Lower leg skin (tissue), 4 donors: ENCODE results near the gene MEIS2. TPM values are rescaled to one million over a fixed set of nuclear protein-coding genes. Genes with fewer than 3 reads are reported as not detected.

Experiments used
- DNase-seq, 2 donors: peaks; one replicate each; pipeline ENCODE4 v3.0.0-alpha.2; 2019; ENCODE audit warnings: low spot score in 2 of 2
- H3K4me3 ChIP-seq: fragments of 200-600 bp; sonication (generic); 2 replicates; pipeline ENCODE4 v1.5.1; 2017; ENCODE audit warnings: mild to moderate bottlenecking, low read depth; ENCODE audit not compliant: poor library complexity, severe bottlenecking
- POLR2A ChIP-seq, 2 donors: fragments of 450-650 bp; IDR thresholded peaks; one replicate each; pipeline ENCODE4 v1.6.1; 2016 to 2017; ENCODE audit warnings: antibody characterized with exemption in 2 of 2, mild to moderate bottlenecking in 1 of 2, moderate library complexity in 1 of 2
- WGBS, 2 donors: methylation state at CpG; one replicate each; pipeline ENCODE4 v1.1.5; 2018; 5-methylcytosine and 5-hydroxymethylcytosine counted together
- intact Hi-C: fragments of 100-400 bp; cut with DNase I; formaldehyde crosslinking; loops from one replicate; pipeline ENCODE4 v1.15.0; 2023; ENCODE audit warnings: low total_unique reads
- total RNA-seq, 4 donors: library from RNA; depleted of rRNA; stranded (reverse); fragments of >200 nt; gene quantifications; one replicate each; pipeline ENCODE4 v1.1.0, GENCODE V29; 2016
- TF ChIP-seq, protein P1 (sequence below), 3 donors: fragments of 450-650 bp; IDR thresholded peaks; one replicate each; pipeline ENCODE4 v1.5.1; 2016; ENCODE audit warnings: antibody characterized with exemption in 3 of 3, mild to moderate bottlenecking in 3 of 3, moderate library complexity in 2 of 3

The MEIS2 gene
- total RNA-seq, 4 donors from 2014 or later: 12.9 to 18.5 (median 15.8) TPM

DNA sequence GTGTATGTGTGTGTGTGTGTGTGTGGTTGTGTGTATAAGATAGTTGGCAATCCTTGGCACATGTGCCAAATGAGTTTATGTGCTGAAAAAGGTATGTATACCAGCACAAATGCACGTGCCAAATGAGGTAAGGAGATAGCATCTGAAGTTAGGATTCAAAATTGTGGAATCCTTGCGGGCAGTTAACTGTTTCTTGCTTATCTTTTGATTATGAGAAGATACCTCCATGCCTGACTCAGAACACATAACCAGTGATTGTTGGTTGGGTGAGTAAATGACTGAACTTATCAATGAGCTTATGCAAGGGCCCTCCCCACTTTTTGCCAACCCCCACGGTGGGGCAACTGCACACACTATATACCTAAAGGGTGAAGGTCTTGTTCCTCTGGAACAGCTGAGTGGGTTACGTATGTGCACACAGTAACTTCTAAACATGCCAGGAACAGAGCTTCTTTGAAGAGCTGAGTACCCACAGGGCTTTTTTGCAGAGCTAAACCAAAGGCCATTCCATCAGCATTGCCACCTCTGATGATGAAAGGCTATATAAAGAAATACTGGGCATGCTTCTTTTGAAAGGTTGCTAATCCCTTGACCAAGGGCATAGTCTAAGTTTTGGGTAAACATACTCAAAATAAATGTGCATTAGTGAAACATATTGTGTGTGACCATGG lies 60.1 kb downstream of the MEIS2 start:
- intact Hi-C loops: no loop called here
- 66 to 70% methylated on average over 4 of the region's 4 CpGs for WGBS, 2 donors
- no peak for DNase-seq
- H3K4me3 ChIP-seq: no peak overlapping the region
- TF ChIP-seq POLR2A (IDR thresholded peaks at IDR 0.05): no peak
- TF ChIP-seq, protein P1, sequence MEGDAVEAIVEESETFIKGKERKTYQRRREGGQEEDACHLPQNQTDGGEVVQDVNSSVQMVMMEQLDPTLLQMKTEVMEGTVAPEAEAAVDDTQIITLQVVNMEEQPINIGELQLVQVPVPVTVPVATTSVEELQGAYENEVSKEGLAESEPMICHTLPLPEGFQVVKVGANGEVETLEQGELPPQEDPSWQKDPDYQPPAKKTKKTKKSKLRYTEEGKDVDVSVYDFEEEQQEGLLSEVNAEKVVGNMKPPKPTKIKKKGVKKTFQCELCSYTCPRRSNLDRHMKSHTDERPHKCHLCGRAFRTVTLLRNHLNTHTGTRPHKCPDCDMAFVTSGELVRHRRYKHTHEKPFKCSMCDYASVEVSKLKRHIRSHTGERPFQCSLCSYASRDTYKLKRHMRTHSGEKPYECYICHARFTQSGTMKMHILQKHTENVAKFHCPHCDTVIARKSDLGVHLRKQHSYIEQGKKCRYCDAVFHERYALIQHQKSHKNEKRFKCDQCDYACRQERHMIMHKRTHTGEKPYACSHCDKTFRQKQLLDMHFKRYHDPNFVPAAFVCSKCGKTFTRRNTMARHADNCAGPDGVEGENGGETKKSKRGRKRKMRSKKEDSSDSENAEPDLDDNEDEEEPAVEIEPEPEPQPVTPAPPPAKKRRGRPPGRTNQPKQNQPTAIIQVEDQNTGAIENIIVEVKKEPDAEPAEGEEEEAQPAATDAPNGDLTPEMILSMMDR (IDR thresholded peaks at IDR 0.05): no peak

DNA sequence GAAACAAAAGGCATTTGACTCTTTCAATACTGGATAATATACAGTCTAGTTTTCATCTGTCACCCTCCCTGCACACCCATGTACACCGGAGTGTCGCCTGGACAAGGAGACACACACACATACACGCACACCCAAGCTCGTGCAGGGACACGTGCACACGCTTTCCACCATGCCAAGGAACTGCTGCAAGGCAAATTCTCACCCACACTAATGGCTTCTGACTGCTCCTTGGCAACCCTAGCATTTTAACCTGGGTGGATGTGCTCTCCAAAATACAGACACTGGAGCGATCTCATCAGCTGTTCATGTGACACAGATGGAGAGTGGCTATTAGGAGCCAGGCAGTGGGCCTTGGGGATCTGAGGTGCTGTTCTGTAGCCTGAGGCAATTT lies 61.6 kb downstream of the MEIS2 start:
- WGBS, 2 donors: 64 to 67% methylated on average over 7 of the region's 7 CpGs
- H3K4me3 ChIP-seq: no peak overlapping the region
- TF ChIP-seq, protein P1 (IDR thresholded peaks at IDR 0.05): no peak
- no peak for TF ChIP-seq POLR2A (IDR thresholded peaks at IDR 0.05)
- no peak for DNase-seq
- intact Hi-C loops: no loop called here

DNA sequence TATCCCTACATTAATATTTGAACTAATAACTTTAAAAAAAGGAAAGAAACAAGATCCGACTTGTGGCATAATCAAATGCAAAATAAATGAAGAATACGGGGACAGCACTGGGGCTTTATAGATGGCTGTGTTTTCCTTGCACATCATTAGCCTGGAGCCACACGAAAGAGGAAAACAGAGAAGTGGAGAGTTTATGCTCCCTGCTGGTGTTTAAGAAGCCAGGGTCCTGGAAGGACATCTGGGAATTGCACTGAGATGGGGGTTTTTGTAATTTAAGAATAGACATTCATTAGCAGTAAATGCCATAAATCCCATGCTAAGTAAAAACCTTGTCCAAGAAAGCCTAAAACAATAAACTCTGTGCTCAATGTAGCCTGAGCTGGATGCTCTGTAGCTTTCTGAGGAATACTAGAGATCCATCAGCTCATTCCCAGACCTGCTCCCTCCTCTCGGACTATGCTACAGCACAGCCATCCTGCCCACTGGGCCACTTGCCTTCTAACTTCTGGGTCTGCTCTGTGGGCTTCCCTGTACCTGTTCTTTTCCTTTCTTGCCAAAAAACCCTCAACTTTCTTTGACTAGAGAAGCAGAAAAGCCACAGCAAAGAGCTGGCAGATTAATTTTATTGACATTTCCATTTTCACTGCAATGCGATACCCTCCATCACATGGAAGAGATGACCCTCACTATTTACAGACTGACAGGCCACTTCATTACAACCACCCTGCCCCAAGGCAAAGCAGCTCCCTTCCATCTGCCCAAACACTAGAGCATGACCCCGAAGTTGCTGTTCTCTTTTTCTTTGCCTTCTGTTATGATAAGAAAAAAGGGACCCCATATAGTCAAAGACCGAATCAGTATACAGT lies 62.3 kb downstream of the MEIS2 start:
- no peak overlapping the region for H3K4me3 ChIP-seq
- DNase-seq: no peak
- intact Hi-C loops: no loop called here
- 71 to 75% methylated on average over 7 of the region's 7 CpGs for WGBS, 2 donors
- TF ChIP-seq, protein P1 (IDR thresholded peaks at IDR 0.05): no peak
- no peak for TF ChIP-seq POLR2A (IDR thresholded peaks at IDR 0.05)

DNA sequence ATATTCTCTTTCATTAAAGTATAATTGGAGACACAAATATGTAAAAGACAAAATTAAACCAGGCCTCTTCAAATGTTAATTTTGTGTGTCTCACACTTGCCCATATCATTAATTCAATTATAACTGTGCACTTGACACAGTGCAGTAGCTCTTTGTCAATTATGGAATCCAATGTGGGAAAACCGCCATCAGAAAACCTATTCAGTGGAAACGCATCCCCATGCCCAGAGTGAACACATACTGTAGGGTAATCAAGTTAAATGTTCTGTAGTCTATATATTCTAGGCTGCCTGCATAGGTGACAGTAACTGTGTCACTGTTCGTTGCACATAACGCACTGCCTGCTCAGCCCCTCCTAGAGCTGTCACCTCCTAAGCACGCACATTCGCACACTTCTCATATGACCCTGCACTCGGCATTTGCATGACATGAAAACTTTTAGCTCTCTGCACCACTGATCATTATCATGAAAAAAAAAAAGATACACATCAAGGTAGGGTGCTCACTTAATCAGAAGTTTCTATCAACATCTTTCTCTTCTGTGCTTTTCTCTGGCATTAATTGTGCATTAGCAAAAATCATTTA lies 63.2 kb downstream of the MEIS2 start:
- TF ChIP-seq POLR2A (IDR thresholded peaks at IDR 0.05): no peak
- TF ChIP-seq, protein P1 (IDR thresholded peaks at IDR 0.05): no peak
- DNase-seq: no peak
- WGBS, 2 donors: 93% methylated on average over 7 of the region's 7 CpGs
- intact Hi-C loops: no loop called here
- no peak overlapping the region for H3K4me3 ChIP-seq

DNA sequence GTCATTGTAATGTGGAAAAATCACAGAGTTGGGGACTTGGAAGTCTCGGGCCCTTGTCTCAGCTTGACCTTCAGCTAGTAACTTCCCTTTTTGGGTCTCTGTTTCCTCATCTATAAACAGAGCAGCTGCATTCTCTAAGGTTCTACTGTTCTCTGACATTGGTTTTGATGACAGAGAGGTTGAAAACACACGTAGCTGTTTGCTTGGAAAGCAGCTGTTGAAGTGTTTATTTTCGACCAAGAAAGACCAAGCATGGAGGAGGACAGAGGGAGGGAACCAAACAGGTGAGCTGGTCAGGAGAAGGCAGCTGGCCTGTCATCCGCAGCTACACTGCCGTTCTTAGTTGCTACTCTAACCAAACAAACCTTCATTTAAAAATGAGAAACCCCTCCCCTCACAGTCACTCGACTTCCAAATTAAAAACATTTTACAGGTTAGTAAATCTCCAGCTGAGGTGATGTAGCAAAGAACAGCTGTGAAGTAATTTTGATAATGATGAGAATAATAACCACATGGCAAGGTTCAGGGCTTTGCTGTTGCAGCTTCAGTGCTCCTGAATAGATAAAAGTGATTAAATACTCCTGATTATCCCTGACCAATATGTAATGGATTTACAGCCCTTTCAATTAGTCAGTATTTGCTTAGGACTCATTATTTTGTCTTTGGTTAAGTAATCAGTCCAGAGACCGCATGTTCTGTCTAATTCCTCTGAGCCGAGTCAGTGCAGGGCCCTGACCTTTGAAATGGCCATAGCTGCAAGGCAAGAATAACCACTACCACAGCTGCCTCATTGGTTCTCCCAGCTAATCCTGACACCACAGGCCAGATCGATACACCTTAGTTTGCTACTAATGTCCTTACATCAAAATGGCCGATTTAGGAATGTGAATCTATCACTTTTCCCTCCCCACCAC lies 65.3 kb downstream of the MEIS2 start:
- 79 to 83% methylated on average over 10 of the region's 10 CpGs for WGBS, 2 donors
- TF ChIP-seq POLR2A (IDR thresholded peaks at IDR 0.05): no peak
- TF ChIP-seq, protein P1 (IDR thresholded peaks at IDR 0.05): no peak
- intact Hi-C loops: no loop called here
- H3K4me3 ChIP-seq: no peak overlapping the region
- no peak for DNase-seq
